ENCODE data around the gene KMT2E. TPM values are rescaled to one million over a fixed set of nuclear protein-coding genes. Genes with fewer than 3 reads are reported as not detected.

The KMT2E gene
- total and polyA plus RNA-seq, 8 donors, result 14.1 to 62.5 (median 32.2) TPM

- ATAC-seq (no peak), FAIRE-seq (no peak), DNase-seq (no peak)
- intact Hi-C loops (cut with DNase I), result no loop called here
- Histone ChIP-seq H3K27me3 (no peaks in the 10 kb centered on the region), H3K9me3 (no peaks in the 10 kb centered on the region), H3K36me3 (peaks cover 0 to 56% (median 19%) of the 10 kb centered on the region in 3 donors), H3K27ac (no peak overlapping the region), H3K4me1 (no peaks in the 10 kb centered on the region), H3K4me3 (no peak overlapping the region)
- no peak for TF ChIP-seq CTCF (IDR thresholded peaks at IDR 0.05)
- 79 to 83% methylated on average over 6 of the region's 6 CpGs for WGBS, 2 donors
Observed at GRCh38 chr7:105087981-105088380, 74.0 kb downstream of the KMT2E start.

GRCh38 chr7:105088456-105088855 lies 74.5 kb downstream of the KMT2E start:
- ATAC-seq, result no peak
- FAIRE-seq, result no peak
- TF ChIP-seq CTCF (IDR thresholded peaks at IDR 0.05), result no peak
- Histone ChIP-seq H3K4me3 (no peak overlapping the region), H3K27me3 (no peaks in the 10 kb centered on the region), H3K4me1 (no peaks in the 10 kb centered on the region), H3K36me3 (peaks cover 0 to 59% (median 22%) of the 10 kb centered on the region in 3 donors), H3K27ac (no peak overlapping the region), H3K9me3 (no peaks in the 10 kb centered on the region)
- DNase-seq, result no peak
- WGBS, 2 donors, result 90 to 92% methylated on average over 2 of the region's 2 CpGs
- intact Hi-C loops (cut with DNase I), result no loop called here

GRCh38 chr7:105094966-105095365 lies 81.0 kb downstream of the KMT2E start:
- no peak for FAIRE-seq
- no peak overlapping the region for H3K4me3 ChIP-seq
- no peaks in the 10 kb centered on the region for H3K27me3 ChIP-seq
- peaks cover 0 to 49% (median 10%) of the 10 kb centered on the region in 3 donors for H3K36me3 ChIP-seq
- ATAC-seq, result no peak
- no peaks in the 10 kb centered on the region for H3K4me1 ChIP-seq
- no peak overlapping the region for H3K27ac ChIP-seq
- no peak for DNase-seq
- TF ChIP-seq CTCF (IDR thresholded peaks at IDR 0.05), result no peak
- intact Hi-C loops (cut with DNase I), result no loop called here
- no peaks in the 10 kb centered on the region for H3K9me3 ChIP-seq

- intact Hi-C loops (cut with DNase I), result no loop called here
- ATAC-seq (no peak), FAIRE-seq (no peak), DNase-seq (no peak)
- no peak overlapping the region for H3K27ac ChIP-seq
- no peaks in the 10 kb centered on the region for H3K4me1 ChIP-seq
- WGBS, 2 donors, result 88 to 94% methylated on average over 3 of the region's 3 CpGs
- H3K36me3 ChIP-seq, result peaks cover 0 to 37% (median 10%) of the 10 kb centered on the region in 3 donors
- no peaks in the 10 kb centered on the region for H3K9me3 ChIP-seq
- no peak for TF ChIP-seq CTCF (IDR thresholded peaks at IDR 0.05)
- H3K4me3 ChIP-seq, result no peak overlapping the region
- H3K27me3 ChIP-seq, result no peaks in the 10 kb centered on the region
Observed at GRCh38 chr7:105096306-105096705, 82.3 kb downstream of the KMT2E start.

- no peaks in the 10 kb centered on the region for H3K27me3 ChIP-seq
- DNase-seq, result no peak
- peaks cover 0 to 29% (median 8%) of the 10 kb centered on the region in 3 donors for H3K36me3 ChIP-seq
- peaks cover 0 to 9% (median 7%) of the 10 kb centered on the region in 3 donors for H3K4me1 ChIP-seq
- H3K27ac ChIP-seq, result no peak overlapping the region
- H3K9me3 ChIP-seq, result no peaks in the 10 kb centered on the region
- intact Hi-C loops (cut with DNase I), result no loop called here
- no peak for TF ChIP-seq CTCF (IDR thresholded peaks at IDR 0.05)
- no peak overlapping the region for H3K4me3 ChIP-seq
- ATAC-seq, result no peak
- no peak for FAIRE-seq
- 82 to 92% methylated on average over 7 of the region's 7 CpGs for WGBS, 2 donors
Observed at GRCh38 chr7:105097619-105098018, 83.6 kb downstream of the KMT2E start.

Data from pancreas (tissue), 10 donors.